HG02884 (cell line): ENCODE results near the gene TPK1.
"Not testable (repeated sequence)": the region's sequence is repeated elsewhere in the genome, so short reads cannot be mapped to it uniquely, and the experiment has no call there.

Experiments
- ATAC-seq: cut with Tn5 transposase; IDR thresholded peaks from one replicate; pipeline ENCODE4 v1.9.1; 2021; ENCODE audit warnings: mild to moderate bottlenecking, moderate library complexity; ENCODE audit not compliant: unreplicated experiment

TPK1 gene

GRCh38 chr7:144726840-144727239, 109.0 kb downstream of the TPK1 start:
- not testable (repeated sequence) for ATAC-seq

GRCh38 chr7:144725070-144725469, 110.8 kb downstream of the TPK1 start:
- peak; percentile 90 for ATAC-seq

GRCh38 chr7:144723301-144723700, 112.6 kb downstream of the TPK1 start:
- no peak for ATAC-seq

GRCh38 chr7:144720710-144721109, 115.1 kb downstream of the TPK1 start:
- no peak for ATAC-seq

- no peak for ATAC-seq
These were observed 115.7 kb downstream of the TPK1 start for GRCh38 chr7:144720149-144720548.

GRCh38 chr7:144717720-144718119, 118.1 kb downstream of the TPK1 start:
- no peak for ATAC-seq

- ATAC-seq: no peak
These were observed 122.0 kb downstream of the TPK1 start for GRCh38 chr7:144713850-144714249.

GRCh38 chr7:144710791-144711190, 125.1 kb downstream of the TPK1 start:
- no peak for ATAC-seq

- ATAC-seq: no peak
These were observed 126.8 kb downstream of the TPK1 start for GRCh38 chr7:144709066-144709465.

GRCh38 chr7:144691240-144691639, 144.6 kb downstream of the TPK1 start:
- ATAC-seq: no peak

- no peak for ATAC-seq
These were observed 153.1 kb downstream of the TPK1 start for GRCh38 chr7:144682581-144683280.

- no peak for ATAC-seq
These were observed 159.4 kb downstream of the TPK1 start for GRCh38 chr7:144676492-144676891.

- ATAC-seq: no peak
These were observed 161.3 kb downstream of the TPK1 start for GRCh38 chr7:144674550-144674949.

GRCh38 chr7:144672869-144673268, 163.0 kb downstream of the TPK1 start:
- no peak for ATAC-seq

- no peak for ATAC-seq
These were observed 164.4 kb downstream of the TPK1 start for GRCh38 chr7:144671429-144671828.

GRCh38 chr7:144670218-144670617, 165.6 kb downstream of the TPK1 start:
- no peak for ATAC-seq

GRCh38 chr7:144668503-144668902, 167.3 kb downstream of the TPK1 start:
- ATAC-seq: no peak

- ATAC-seq: no peak
These were observed 170.0 kb downstream of the TPK1 start for GRCh38 chr7:144665689-144666381.

GRCh38 chr7:144659211-144659610, 176.6 kb downstream of the TPK1 start:
- no peak for ATAC-seq

- ATAC-seq: peak; percentile 52
These were observed 178.8 kb downstream of the TPK1 start for GRCh38 chr7:144656965-144657517.

GRCh38 chr7:144653449-144653848, 182.4 kb downstream of the TPK1 start:
- no peak for ATAC-seq

- ATAC-seq: no peak
These were observed 185.4 kb downstream of the TPK1 start for GRCh38 chr7:144650439-144650838.
